Peyer's patch (tissue), 4 donors: ENCODE results near the gene EIF1AX. TPM values are rescaled to one million over a fixed set of nuclear protein-coding genes. Genes with fewer than 3 reads are reported as not detected.
"Not testable (repeated sequence)": the region's sequence is repeated elsewhere in the genome, so short reads cannot be mapped to it uniquely, and the experiment has no call there.

Experiments used
- DNase-seq, 3 donors: peaks; one replicate each; pipeline ENCODE4 v3.0.0-alpha.2; 2017 to 2019
- H3K27ac ChIP-seq, 4 donors: fragments of 200-600 bp; sonication (generic); one replicate each; pipeline ENCODE4 v1.5.1; 2016 to 2019
- H3K27me3 ChIP-seq, 2 donors: fragments of 200-600 bp; sonication (generic); one replicate each; pipeline ENCODE4 v1.5.1; 2019
- H3K36me3 ChIP-seq, 3 donors: fragments of 200-600 bp; sonication (generic); one replicate each; pipeline ENCODE4 v1.5.1; 2016 to 2019
- H3K4me1 ChIP-seq, 4 donors: fragments of 200-600 bp; sonication (generic); one replicate each; pipeline ENCODE4 v1.5.1; 2016 to 2019
- H3K4me3 ChIP-seq, 4 donors: fragments of 200-600 bp; sonication (generic); 1 replicate in 3 of 4; 2 replicates in 1 of 4; pipeline ENCODE4 v1.5.1; 2016 to 2019; ENCODE audit warnings: mild to moderate bottlenecking in 1 of 4
- H3K9me3 ChIP-seq, 4 donors: fragments of 200-600 bp; sonication (generic); one replicate each; pipeline ENCODE4 v1.5.1; 2016 to 2019; ENCODE audit warnings: mild to moderate bottlenecking in 1 of 4
- POLR2A ChIP-seq, 2 donors: fragments of 450-650 bp; IDR thresholded peaks; one replicate each; pipeline ENCODE4 v1.5.1; 2017; ENCODE audit warnings: antibody characterized with exemption in 2 of 2, mild to moderate bottlenecking in 2 of 2, moderate library complexity in 2 of 2
- total RNA-seq, 4 donors: library from RNA; depleted of rRNA; stranded (reverse); fragments of >200 nt; gene quantifications; one replicate each; pipeline ENCODE4 v1.1.0, GENCODE V29; 2016
- TF ChIP-seq, protein P1 (sequence below), 6 experiments: fragments of 450-650 bp in 4 of 6; fragments of 200-600 bp in 2 of 6; sonication (generic) in 1 of 6; IDR thresholded peaks; one replicate each; pipeline ENCODE4 v1.5.1; 2017 to 2019; ENCODE audit warnings: antibody characterized with exemption in 6 of 6, mild to moderate bottlenecking in 3 of 6, moderate library complexity in 1 of 6

Gene EIF1AX
- total RNA-seq, 4 donors from 2014 or later: 20.8 to 30.5 (median 27.9) TPM

GRCh38 chrX:20132666-20133065, 9.0 kb downstream of the EIF1AX start:
- TF ChIP-seq, protein P1, sequence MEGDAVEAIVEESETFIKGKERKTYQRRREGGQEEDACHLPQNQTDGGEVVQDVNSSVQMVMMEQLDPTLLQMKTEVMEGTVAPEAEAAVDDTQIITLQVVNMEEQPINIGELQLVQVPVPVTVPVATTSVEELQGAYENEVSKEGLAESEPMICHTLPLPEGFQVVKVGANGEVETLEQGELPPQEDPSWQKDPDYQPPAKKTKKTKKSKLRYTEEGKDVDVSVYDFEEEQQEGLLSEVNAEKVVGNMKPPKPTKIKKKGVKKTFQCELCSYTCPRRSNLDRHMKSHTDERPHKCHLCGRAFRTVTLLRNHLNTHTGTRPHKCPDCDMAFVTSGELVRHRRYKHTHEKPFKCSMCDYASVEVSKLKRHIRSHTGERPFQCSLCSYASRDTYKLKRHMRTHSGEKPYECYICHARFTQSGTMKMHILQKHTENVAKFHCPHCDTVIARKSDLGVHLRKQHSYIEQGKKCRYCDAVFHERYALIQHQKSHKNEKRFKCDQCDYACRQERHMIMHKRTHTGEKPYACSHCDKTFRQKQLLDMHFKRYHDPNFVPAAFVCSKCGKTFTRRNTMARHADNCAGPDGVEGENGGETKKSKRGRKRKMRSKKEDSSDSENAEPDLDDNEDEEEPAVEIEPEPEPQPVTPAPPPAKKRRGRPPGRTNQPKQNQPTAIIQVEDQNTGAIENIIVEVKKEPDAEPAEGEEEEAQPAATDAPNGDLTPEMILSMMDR (IDR thresholded peaks at IDR 0.05): no peak
- TF ChIP-seq POLR2A (IDR thresholded peaks at IDR 0.05): no peak
- Histone ChIP-seq H3K9me3 (no peaks in the 10 kb centered on the region), H3K27me3 (no peaks in the 10 kb centered on the region), H3K4me3 (no peak overlapping the region), H3K36me3 (peaks cover 0 to 39% (median 0%) of the 10 kb centered on the region in 3 donors), H3K27ac (no peak overlapping the region), H3K4me1 (no peaks in the 10 kb centered on the region)
- DNase-seq: no peak

DNA sequence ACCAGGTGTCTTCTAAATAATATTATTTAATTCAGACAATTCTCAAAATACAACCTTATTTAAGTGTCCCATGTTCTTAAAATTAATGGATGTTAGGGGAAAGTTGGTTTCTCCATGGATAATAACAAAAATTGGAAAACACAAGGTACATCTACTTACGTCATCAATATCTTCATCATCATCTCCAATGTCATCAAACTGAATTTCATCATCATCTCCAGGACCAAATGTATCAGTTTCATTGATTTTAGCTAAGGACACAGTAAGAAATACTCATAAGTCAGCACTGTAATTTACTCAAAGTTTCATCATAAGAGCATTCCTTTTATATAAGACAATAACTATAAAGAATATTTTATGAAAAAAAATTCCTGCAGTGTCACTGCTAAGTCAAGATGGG, 11.3 kb downstream of the EIF1AX start:
- no peak for DNase-seq
- no peaks in the 10 kb centered on the region for H3K27me3 ChIP-seq
- peaks cover 0 to 39% (median 0%) of the 10 kb centered on the region in 3 donors for H3K36me3 ChIP-seq
- no peak overlapping the region for H3K4me3 ChIP-seq
- H3K27ac ChIP-seq: no peak overlapping the region
- TF ChIP-seq, protein P1 (IDR thresholded peaks at IDR 0.05): no peak
- no peak for TF ChIP-seq POLR2A (IDR thresholded peaks at IDR 0.05)
- no peaks in the 10 kb centered on the region for H3K4me1 ChIP-seq
- H3K9me3 ChIP-seq: no peaks in the 10 kb centered on the region

DNA sequence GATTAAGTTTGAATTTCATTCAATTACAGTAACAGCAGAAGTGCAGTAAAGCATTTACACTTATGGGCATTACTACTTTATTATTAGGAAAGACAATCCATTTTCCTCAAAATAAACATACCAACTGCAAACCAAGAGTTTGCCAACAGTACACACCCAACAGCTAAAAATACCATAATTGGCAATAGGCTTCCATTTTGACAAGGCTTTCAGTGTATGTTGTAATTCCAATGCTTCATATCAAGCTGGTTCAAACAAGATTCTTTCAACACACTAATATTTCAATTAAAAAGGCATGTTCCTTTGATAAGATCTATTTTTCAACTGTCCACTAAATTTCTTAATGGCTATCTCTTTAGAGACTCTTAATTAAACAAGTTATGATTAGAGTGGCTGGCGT, 12.1 kb downstream of the EIF1AX start:
- Histone ChIP-seq H3K27ac (no peak overlapping the region), H3K4me1 (no peaks in the 10 kb centered on the region), H3K36me3 (peaks cover 0 to 39% (median 0%) of the 10 kb centered on the region in 3 donors), H3K27me3 (no peaks in the 10 kb centered on the region), H3K9me3 (no peaks in the 10 kb centered on the region), H3K4me3 (no peak overlapping the region)
- DNase-seq: no peak
- TF ChIP-seq, protein P1 (IDR thresholded peaks at IDR 0.05): no peak
- no peak for TF ChIP-seq POLR2A (IDR thresholded peaks at IDR 0.05)

DNA sequence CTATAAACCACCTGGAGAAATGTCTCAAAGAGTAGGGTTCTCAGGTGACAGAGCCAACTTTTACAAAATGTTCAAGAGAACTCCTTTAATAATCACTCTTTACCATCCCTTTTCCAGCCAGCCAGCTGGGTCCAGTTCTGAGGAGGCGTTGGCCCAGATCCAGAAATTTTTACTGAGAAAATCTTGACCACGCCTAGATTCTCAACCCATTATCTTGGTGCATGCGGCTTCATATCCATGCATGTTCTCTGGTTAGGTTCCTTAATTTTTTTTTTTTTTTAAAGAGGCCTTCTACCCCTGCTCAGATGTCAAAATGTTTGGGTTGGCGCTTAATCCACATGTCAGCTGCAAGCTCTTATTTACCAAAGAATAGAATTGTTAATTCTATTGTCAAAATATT, 13.0 kb downstream of the EIF1AX start:
- DNase-seq: no peak
- TF ChIP-seq, protein P1 (IDR thresholded peaks at IDR 0.05): no peak
- TF ChIP-seq POLR2A (IDR thresholded peaks at IDR 0.05): no peak
- Histone ChIP-seq H3K36me3 (peaks cover 0 to 37% (median 0%) of the 10 kb centered on the region in 3 donors), H3K27ac (no peak overlapping the region), H3K4me3 (no peak overlapping the region), H3K9me3 (no peaks in the 10 kb centered on the region), H3K27me3 (no peaks in the 10 kb centered on the region), H3K4me1 (no peaks in the 10 kb centered on the region)

GRCh38 chrX:20127440-20127839, 14.2 kb downstream of the EIF1AX start:
- not testable (repeated sequence) for H3K4me1 ChIP-seq, H3K27ac ChIP-seq, H3K9me3 ChIP-seq, H3K27me3 ChIP-seq, DNase-seq, H3K4me3 ChIP-seq
- peaks cover 0 to 28% (median 0%) of the 10 kb centered on the region in 3 donors for H3K36me3 ChIP-seq
- TF ChIP-seq, protein P1 (IDR thresholded peaks at IDR 0.05): peak in 2 of 6 experiments; percentile 10 to 19

DNA sequence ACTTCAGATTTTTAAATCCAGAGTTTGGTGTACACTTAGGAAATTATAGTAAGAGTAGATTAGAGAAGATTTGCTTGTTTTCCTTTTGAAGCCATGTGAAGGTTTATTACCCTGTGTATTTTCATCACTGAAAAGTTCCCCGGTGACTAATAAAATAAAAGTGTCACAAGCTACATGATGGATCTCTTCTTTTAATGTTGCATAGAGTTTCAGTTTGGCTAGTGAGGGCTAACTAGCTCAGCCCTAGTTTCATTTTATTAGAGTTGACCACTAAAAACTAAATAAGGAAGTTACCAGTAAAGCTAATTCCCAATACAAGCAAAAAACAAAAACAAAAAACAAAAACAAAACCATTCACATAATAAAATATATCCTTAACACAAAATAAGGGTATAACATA, 14.8 kb downstream of the EIF1AX start:
- not testable (repeated sequence) for H3K27me3 ChIP-seq, DNase-seq, H3K9me3 ChIP-seq, H3K4me1 ChIP-seq, H3K4me3 ChIP-seq, H3K27ac ChIP-seq
- peaks cover 0 to 26% (median 0%) of the 10 kb centered on the region in 3 donors for H3K36me3 ChIP-seq
